GM12891 (cell line): Measurements from ENCODE around the gene CDHR3.

Experiments
- DNase-seq: peaks from one replicate; pipeline ENCODE4 v3.0.0; 2011; ENCODE audit warnings: low spot score; ENCODE audit not compliant: insufficient read length
- FAIRE-seq: peaks from 2 replicates; lab custom pipeline; 2011; peaks lifted over from hg19 to GRCh38; lab: Jason Lieb, UNC
- PAX5 ChIP-seq: IDR thresholded peaks from 2 replicates; pipeline ENCODE4 v1.6.1; 2011; ENCODE audit warnings: low read length, moderate library complexity, mild to moderate bottlenecking; ENCODE audit not compliant: insufficient read depth, severe bottlenecking
- POLR2A ChIP-seq: IDR thresholded peaks from 2 replicates; pipeline ENCODE4 v1.6.1; 2011; ENCODE audit warnings: low read depth, low read length, control low read depth
- POLR2AphosphoS5 ChIP-seq: IDR thresholded peaks from 2 replicates; pipeline ENCODE4 v1.6.1; 2011; ENCODE audit warnings: low read depth, low read length, control low read depth
- POU2F2 ChIP-seq: IDR thresholded peaks from 2 replicates; pipeline ENCODE4 v1.6.1; 2011; ENCODE audit warnings: low read depth, mild to moderate bottlenecking, control low read depth, low read length, moderate library complexity
- SPI1 ChIP-seq: IDR thresholded peaks from 2 replicates; pipeline ENCODE4 v1.6.1; 2011; ENCODE audit warnings: low read depth, low read length, control low read depth
- TAF1 ChIP-seq: IDR thresholded peaks from 2 replicates; pipeline ENCODE4 v1.6.1; 2011; ENCODE audit warnings: low read depth, low read length, control low read depth

Gene CDHR3

GRCh38 chr7:106080300-106080987, 117.4 kb downstream of the CDHR3 start:
- DNase-seq (no peak), FAIRE-seq (peak; percentile 23)
- TF ChIP-seq PAX5 (no peak), POLR2AphosphoS5 (no peak), TAF1 (no peak), SPI1 (no peak), POU2F2 (no peak), POLR2A (no peak)

DNA sequence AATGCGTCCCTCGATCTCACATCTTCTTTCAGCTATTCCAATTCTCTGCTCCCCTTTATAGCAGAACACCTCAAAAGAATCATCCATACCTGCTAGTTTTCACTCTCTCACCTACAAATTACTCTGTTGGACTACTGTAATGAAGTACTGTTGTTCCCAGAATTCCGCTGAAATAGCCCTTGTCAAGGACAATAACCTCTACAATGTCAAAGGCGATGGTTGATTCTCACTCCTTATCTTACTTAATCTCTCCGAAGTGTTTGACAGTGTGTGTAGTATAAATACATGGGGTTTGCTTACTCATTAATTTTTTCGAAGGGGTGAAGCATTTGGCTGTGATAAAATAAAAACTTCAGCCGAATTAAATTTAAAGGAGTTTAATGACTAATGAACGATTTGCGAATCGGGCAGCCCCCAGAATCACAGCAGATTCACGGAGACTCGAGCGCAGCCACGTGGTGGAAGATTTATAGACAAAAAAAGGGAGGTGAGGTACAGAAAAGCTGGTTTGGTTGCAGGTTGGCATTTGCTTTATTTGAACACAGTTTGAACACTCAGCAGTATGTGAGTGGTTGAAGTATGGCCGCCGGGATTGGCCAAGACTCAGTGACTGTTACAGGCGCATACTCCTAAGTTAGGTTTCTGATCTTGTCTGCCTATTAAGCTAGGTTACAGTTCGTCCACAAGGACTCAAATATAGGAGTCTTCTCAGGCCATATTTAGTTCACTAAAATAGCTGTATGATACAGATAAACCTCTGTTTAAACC, 119.2 kb downstream of the CDHR3 start:
- DNase-seq = no peak
- TF ChIP-seq POLR2AphosphoS5 (no peak), PAX5 (no peak), POLR2A (no peak)
- FAIRE-seq = no peak
